Coronary artery (tissue), 2 donors: ENCODE data around the gene CTNND1.

ENCODE experiments used
- DNase-seq: peaks from one replicate; pipeline ENCODE4 v3.0.0-alpha.2; 2017; ENCODE audit warnings: low spot score
- H3K27ac ChIP-seq, 2 donors: fragments of 200-600 bp; sonication (generic); one replicate each; pipeline ENCODE4 v1.5.1; 2016 to 2019
- H3K4me3 ChIP-seq: fragments of 200-600 bp; sonication (generic); 2 replicates; pipeline ENCODE4 v1.5.1; 2016; ENCODE audit warnings: mild to moderate bottlenecking, moderate library complexity
- TF ChIP-seq, protein P1 (sequence below): fragments of 200-600 bp; sonication (generic); IDR thresholded peaks from one replicate; pipeline ENCODE4 v1.5.1; 2019; ENCODE audit warnings: antibody characterized with exemption

CTNND1 gene

GRCh38 chr11:57745206-57745605 lies 16.4 kb upstream of the CTNND1 start:
- TF ChIP-seq, protein P1, sequence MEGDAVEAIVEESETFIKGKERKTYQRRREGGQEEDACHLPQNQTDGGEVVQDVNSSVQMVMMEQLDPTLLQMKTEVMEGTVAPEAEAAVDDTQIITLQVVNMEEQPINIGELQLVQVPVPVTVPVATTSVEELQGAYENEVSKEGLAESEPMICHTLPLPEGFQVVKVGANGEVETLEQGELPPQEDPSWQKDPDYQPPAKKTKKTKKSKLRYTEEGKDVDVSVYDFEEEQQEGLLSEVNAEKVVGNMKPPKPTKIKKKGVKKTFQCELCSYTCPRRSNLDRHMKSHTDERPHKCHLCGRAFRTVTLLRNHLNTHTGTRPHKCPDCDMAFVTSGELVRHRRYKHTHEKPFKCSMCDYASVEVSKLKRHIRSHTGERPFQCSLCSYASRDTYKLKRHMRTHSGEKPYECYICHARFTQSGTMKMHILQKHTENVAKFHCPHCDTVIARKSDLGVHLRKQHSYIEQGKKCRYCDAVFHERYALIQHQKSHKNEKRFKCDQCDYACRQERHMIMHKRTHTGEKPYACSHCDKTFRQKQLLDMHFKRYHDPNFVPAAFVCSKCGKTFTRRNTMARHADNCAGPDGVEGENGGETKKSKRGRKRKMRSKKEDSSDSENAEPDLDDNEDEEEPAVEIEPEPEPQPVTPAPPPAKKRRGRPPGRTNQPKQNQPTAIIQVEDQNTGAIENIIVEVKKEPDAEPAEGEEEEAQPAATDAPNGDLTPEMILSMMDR, result no peak
- no peak overlapping the region for H3K27ac ChIP-seq
- no peak overlapping the region for H3K4me3 ChIP-seq
- no peak for DNase-seq

- TF ChIP-seq, protein P1, result no peak
- no peak overlapping the region for H3K4me3 ChIP-seq
- no peak overlapping the region for H3K27ac ChIP-seq
- no peak for DNase-seq
Measured at GRCh38 chr11:57746920-57747319, 14.7 kb upstream of the CTNND1 start.

GRCh38 chr11:57751176-57751575 lies 10.4 kb upstream of the CTNND1 start:
- Histone ChIP-seq H3K27ac (no peak overlapping the region), H3K4me3 (no peak overlapping the region)
- TF ChIP-seq, protein P1, result no peak
- no peak for DNase-seq

- no peak for DNase-seq
- Histone ChIP-seq H3K27ac (no peak within 1 kb of the TSS), H3K4me3 (no peak within 1 kb of the TSS)
- TF ChIP-seq, protein P1, result no peak
Measured at GRCh38 chr11:57751676-57752253, 9.8 kb upstream of the CTNND1 start, which contains the start of gene BTBD18. Gene BTBD18 (minus strand): TSS chr11:57751819. CDS start chr11:57751188, 631 bp downstream.

GRCh38 chr11:57752954-57753353 lies 8.6 kb upstream of the CTNND1 start:
- DNase-seq, result no peak
- TF ChIP-seq, protein P1, result no peak
- no peak overlapping the region for H3K27ac ChIP-seq
- H3K4me3 ChIP-seq, result no peak overlapping the region

DNA sequence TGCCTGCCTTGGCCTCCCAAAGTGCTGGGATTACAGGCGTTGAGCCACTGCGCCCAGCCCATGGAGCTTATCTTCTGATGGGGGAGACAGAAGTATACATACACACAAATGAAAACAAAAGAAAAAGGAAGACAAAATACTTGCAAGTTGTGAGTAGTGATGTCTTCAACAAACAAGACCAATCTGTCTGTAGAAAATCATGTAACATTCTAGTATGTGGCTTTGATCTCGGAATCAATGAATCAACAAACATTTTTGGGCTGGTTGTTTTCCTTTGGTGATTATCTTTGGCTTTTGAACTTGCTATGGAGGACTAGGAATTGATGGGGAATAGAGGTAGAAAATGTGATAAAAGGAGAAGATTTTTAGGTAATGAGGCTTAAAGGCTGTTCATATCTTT lies 3.4 kb upstream of the CTNND1 start:
- no peak overlapping the region for H3K4me3 ChIP-seq
- TF ChIP-seq, protein P1, result no peak
- H3K27ac ChIP-seq, result no peak overlapping the region
- DNase-seq, result no peak

DNA sequence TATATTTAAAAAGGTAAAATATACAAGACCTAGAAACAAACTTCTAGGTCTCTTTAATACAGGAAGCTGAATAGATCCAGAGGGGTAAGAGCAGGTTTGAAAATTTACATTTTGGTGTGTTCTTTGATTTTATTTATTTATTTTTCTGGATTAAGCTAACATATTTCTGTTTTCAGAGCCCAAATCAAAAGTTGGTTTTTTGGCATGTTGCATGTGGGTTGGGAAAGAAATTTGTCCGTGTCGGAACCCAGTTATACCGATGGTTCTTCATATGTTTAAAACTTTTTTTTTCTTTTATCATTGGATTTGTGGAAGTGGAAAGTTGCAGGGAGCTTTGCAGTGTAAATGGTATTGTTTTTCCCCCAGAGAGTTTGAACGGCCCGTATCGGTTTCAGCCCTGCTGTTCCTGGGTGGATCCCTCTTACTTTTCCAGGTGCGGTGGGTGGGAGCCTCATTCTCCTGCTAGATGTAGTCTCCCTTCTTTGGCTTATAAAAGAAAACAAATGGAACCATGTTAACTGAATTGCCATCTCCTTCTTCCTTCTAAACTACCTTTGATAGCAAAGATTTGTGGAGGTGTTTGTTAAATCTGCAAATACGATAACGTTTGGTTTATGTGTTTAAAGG lies 746 bp downstream of the CTNND1 start:
- Histone ChIP-seq H3K27ac (peak overlapping the region; percentile 84 to 93), H3K4me3 (peak overlapping the region; percentile 77)
- TF ChIP-seq, protein P1, result no peak
- DNase-seq, result no peak
